B cell (primary cell): ENCODE measurements around the gene TMEM120B.

Experiments
- CTCF ChIP-seq: fragments of 200-600 bp; IDR thresholded peaks from one replicate; pipeline ENCODE4 v1.8.0; 2022; ENCODE audit warnings: antibody characterized with exemption, mild to moderate bottlenecking
- EZH2 ChIP-seq: IDR thresholded peaks from 2 replicates; pipeline ENCODE4 v1.6.1; 2012; ENCODE audit warnings: borderline replicate concordance, low read depth, mild to moderate bottlenecking, moderate library complexity, low read length; ENCODE audit not compliant: insufficient read depth, poor library complexity, severe bottlenecking

GRCh38 chr12:121808623-121809022 lies 96.1 kb downstream of the TMEM120B start:
- no peak for TF ChIP-seq CTCF
- TF ChIP-seq EZH2 = no peak
